CD1c-positive myeloid dendritic cell (primary cell): ENCODE data around the gene FAM76B.

Experiments used
- DNase-seq: peaks from one replicate; pipeline ENCODE4 v3.0.0-alpha.2; 2016; ENCODE audit errors: extremely low spot score

The FAM76B gene

GRCh38 chr11:95732930-95733602 is 56.5 kb downstream of the FAM76B start:
- no peak for DNase-seq

GRCh38 chr11:95729462-95729861 is 60.1 kb downstream of the FAM76B start:
- no peak for DNase-seq

- no peak for DNase-seq
These were observed 60.8 kb downstream of the FAM76B start for GRCh38 chr11:95728790-95729189.

GRCh38 chr11:95728094-95728493 is 61.5 kb downstream of the FAM76B start:
- DNase-seq: no peak

GRCh38 chr11:95727620-95728019 is 62.0 kb downstream of the FAM76B start:
- no peak for DNase-seq

GRCh38 chr11:95727111-95727510 is 62.5 kb downstream of the FAM76B start:
- no peak for DNase-seq

- DNase-seq: no peak
These were observed 64.4 kb downstream of the FAM76B start for GRCh38 chr11:95725196-95725595.

GRCh38 chr11:95723361-95723942 is 66.1 kb downstream of the FAM76B start:
- DNase-seq: no peak

- DNase-seq: no peak
These were observed 69.4 kb downstream of the FAM76B start for GRCh38 chr11:95720195-95720594.
